H1 (cell line): ENCODE measurements around the gene PPIH. TPM values are rescaled to one million over a fixed set of nuclear protein-coding genes. Genes with fewer than 3 reads are reported as not detected.

Source experiments
- MAFK ChIP-seq: IDR thresholded peaks from 2 replicates; pipeline ENCODE4 v1.6.1; 2012; ENCODE audit warnings: low read depth, mild to moderate bottlenecking, improper control_type of control experiment, low read length
- POLR2AphosphoS5 ChIP-seq: IDR thresholded peaks from 2 replicates; pipeline ENCODE4 v1.6.1; 2011; ENCODE audit warnings: low read depth, low read length
- RBBP5 ChIP-seq: IDR thresholded peaks from 2 replicates; pipeline ENCODE4 v1.7.1; 2012; ENCODE audit warnings: low read depth, mild to moderate bottlenecking, inconsistent platforms, low read length, moderate library complexity, borderline replicate concordance
- SIRT6 ChIP-seq: IDR thresholded peaks from one replicate; pipeline ENCODE4 v1.7.1; 2012; ENCODE audit warnings: low read length, inconsistent platforms
- polyA plus RNA-seq, 7 experiments: library from polyadenylated mRNA; depleted of rRNA in 3 of 7; stranded (reverse) in 5 of 7; unstranded in 2 of 7; fragments of >200 nt in 5 of 7; fragments of 200-250 nt in 2 of 7; gene quantifications; 1 replicate in 5 of 7; 2 replicates in 1 of 7; 4 replicates in 1 of 7; pipeline versions ENCODE4 v1.2.1 to v1.2.3, GENCODE V29; 2011 to 2013; ENCODE audit warnings: missing spikeins in 2 of 7, mixed read lengths in 2 of 7
- total RNA-seq: library from RNA; stranded (reverse); fragmentation: NEBNext Ultra II Directional; extraction: Animal tissue kit (Norgen Biotek cat#: 25700); gene quantifications from 2 replicates; pipeline ENCODE4 v1.2.1, GENCODE V29; 2021

Gene PPIH
- total and polyA plus RNA-seq, 2 of the 8 experiments (the other 6 are each of a cell fraction or from before 2014, with no cell fraction given) = 78.1 to 91.5 TPM

DNA sequence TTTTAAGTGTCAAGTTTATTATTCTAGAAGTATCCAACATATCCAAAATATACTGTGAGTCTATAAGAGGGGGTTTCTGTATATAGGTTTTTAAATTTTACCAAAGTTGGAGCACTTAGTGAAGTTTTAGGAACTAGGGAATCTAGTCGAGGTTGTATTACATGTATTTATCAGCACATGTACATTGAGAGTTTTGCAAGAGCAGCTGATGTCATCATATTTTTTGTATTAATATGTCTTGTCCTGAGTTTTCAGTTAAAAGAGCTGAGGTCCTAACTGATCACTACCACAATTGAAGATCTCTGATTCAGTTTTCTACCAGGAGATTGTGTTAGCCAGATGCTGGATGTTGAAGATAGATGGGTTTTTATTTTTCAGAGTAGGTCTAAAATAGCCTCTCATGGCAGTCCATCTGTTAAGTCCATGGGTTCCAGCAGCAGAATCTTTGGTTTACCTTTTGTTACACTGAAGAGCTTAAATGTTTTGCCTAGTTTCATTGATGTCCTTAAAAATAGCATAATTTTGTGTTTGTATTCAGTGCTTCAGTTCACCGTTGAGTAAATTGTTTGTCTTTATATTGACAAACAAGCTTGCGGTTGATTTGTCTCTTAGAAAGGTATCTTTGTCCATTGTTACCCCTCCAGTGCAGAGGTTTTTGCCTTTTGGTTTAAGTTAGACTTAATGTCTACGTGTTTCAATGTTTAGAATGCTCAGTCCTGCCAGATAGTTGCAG lies 40.0 kb downstream of the PPIH start (continued):
- TF ChIP-seq POLR2AphosphoS5 (no peak), RBBP5 (no peak), SIRT6 (no peak), MAFK (no peak)
